ENCODE results near the gene CRYBG1.

DNA sequence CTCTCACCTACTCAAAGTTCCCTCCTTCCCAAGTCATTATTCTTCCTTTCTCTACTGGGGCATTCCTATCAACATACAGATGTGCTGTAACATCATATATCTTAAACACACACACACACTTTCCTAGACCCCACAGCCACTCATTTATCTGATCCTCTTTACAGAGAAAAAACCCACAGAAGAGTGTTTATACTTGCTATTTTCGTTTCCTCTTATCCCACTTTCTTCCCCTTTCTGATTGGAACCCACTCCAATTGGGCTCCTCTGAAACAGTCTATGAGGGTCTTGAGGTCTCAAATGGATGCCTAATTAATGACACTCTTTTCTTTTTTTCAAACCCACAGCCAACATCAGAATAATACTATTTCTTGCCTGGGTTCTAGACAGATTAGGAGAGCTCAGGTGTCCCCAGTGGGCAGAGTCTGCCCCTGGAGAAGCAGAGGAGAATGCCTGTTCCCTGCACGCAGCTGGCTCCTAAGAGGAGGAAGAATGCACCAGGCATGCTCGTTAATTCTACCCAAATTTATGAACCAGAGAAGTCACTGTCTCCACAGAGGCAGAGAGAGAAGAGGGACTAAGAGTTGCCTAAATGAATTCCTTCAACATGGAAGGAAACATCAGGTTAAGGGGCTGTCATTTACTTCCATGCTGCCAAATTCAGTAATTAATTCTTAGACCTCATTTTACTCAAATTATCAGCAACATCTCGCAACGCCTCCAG, 65.9 kb downstream of the CRYBG1 start:
- TF ChIP-seq, protein P1, sequence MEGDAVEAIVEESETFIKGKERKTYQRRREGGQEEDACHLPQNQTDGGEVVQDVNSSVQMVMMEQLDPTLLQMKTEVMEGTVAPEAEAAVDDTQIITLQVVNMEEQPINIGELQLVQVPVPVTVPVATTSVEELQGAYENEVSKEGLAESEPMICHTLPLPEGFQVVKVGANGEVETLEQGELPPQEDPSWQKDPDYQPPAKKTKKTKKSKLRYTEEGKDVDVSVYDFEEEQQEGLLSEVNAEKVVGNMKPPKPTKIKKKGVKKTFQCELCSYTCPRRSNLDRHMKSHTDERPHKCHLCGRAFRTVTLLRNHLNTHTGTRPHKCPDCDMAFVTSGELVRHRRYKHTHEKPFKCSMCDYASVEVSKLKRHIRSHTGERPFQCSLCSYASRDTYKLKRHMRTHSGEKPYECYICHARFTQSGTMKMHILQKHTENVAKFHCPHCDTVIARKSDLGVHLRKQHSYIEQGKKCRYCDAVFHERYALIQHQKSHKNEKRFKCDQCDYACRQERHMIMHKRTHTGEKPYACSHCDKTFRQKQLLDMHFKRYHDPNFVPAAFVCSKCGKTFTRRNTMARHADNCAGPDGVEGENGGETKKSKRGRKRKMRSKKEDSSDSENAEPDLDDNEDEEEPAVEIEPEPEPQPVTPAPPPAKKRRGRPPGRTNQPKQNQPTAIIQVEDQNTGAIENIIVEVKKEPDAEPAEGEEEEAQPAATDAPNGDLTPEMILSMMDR (IDR thresholded peaks at IDR 0.05; ENCODE audit: insufficient read depth, low read length) = no peak
- TF ChIP-seq POLR2AphosphoS5 (IDR thresholded peaks at IDR 0.05; ENCODE audit: low read depth) (no peak), GABPA (IDR thresholded peaks at IDR 0.05; ENCODE audit: low read depth) (no peak)
- TF ChIP-seq, protein P2, sequence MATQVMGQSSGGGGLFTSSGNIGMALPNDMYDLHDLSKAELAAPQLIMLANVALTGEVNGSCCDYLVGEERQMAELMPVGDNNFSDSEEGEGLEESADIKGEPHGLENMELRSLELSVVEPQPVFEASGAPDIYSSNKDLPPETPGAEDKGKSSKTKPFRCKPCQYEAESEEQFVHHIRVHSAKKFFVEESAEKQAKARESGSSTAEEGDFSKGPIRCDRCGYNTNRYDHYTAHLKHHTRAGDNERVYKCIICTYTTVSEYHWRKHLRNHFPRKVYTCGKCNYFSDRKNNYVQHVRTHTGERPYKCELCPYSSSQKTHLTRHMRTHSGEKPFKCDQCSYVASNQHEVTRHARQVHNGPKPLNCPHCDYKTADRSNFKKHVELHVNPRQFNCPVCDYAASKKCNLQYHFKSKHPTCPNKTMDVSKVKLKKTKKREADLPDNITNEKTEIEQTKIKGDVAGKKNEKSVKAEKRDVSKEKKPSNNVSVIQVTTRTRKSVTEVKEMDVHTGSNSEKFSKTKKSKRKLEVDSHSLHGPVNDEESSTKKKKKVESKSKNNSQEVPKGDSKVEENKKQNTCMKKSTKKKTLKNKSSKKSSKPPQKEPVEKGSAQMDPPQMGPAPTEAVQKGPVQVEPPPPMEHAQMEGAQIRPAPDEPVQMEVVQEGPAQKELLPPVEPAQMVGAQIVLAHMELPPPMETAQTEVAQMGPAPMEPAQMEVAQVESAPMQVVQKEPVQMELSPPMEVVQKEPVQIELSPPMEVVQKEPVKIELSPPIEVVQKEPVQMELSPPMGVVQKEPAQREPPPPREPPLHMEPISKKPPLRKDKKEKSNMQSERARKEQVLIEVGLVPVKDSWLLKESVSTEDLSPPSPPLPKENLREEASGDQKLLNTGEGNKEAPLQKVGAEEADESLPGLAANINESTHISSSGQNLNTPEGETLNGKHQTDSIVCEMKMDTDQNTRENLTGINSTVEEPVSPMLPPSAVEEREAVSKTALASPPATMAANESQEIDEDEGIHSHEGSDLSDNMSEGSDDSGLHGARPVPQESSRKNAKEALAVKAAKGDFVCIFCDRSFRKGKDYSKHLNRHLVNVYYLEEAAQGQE (IDR thresholded peaks at IDR 0.05; ENCODE audit: insufficient replicate concordance, low read depth) = no peak
